ENCODE data around the gene CIART. TPM values are rescaled to one million over a fixed set of nuclear protein-coding genes. Genes with fewer than 3 reads are reported as not detected.

The CIART gene
- total and polyA plus RNA-seq, 2 of the 8 experiments (the other 6 are each of a cell fraction or from before 2014, with no cell fraction given), result 9.6 to 33.3 TPM

DNA sequence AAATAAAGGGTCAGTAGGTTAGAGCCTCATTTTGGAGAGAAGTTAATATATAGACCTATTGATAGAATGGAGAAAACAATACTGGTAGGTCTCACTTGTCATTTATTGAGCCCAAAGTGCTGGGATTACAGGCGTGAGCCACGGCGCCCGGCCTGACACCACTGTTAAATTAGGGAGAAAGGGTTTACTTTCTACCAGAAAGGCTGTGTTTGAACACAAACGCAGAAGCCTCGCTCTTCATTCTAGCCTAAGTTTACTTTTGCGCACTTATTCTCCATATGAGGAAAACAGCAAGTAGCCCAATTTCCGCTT is 38.3 kb downstream of the CIART start:
- H3K23ac ChIP-seq (ENCODE audit: insufficient read length), result no peak overlapping the region
- H3K9ac ChIP-seq (replicated peaks in 1 of 4; ENCODE audit: extremely low read depth in 1 of 4, low read depth in 3 of 4, low read length in 3 of 4), result no peak overlapping the region
- no peak overlapping the region for H3K18ac ChIP-seq (ENCODE audit: extremely low read depth, low read length)
- H3K56ac ChIP-seq (replicated peaks; ENCODE audit: insufficient read length, low read depth, low read length), result no peak overlapping the region
- H3K4me3 ChIP-seq (ENCODE audit: extremely low read depth in 1 of 4, insufficient read depth in 2 of 4, low read depth in 3 of 4, low read length in 4 of 4), result peak overlapping the region in 2 of 4 experiments; percentile 77 to 100; a peak in 3 of 8 replicates
- H4K20me1 ChIP-seq (replicated peaks in 1 of 2; ENCODE audit: control insufficient read depth in 1 of 2, insufficient read depth in 2 of 2, low read length in 2 of 2), result peaks cover 0 to under 1% of the 10 kb centered on the region in 2 experiments
- FAIRE-seq, result no peak
- WGBS, 2 experiments (ENCODE audit: extremely low coverage in 1 of 2, insufficient coverage in 1 of 2, insufficient read length in 1 of 2, insufficient replicate concordance in 2 of 2, low coverage in 1 of 2, low lambda C conversion rate in 2 of 2, missing lambda C conversion rate in 1 of 2), result 97% methylated on average over 8 of the region's 8 CpGs; no CpG with 5 or more reads in 1 of the 2 experiments
- no peak for DNase-seq (ENCODE audit: low read depth in 1 of 2, low spot score in 2 of 2)
- ChIA-PET POLR2A (ENCODE audit: partially characterized antibody) (interaction anchor here (1.0 to 1.9 kb wide), 6 partner anchors 9 to 92 kb away, joined by 4 to 8 read pairs (median 6); partner anchors contain the start of gene RPRD2), CTCF (ENCODE audit: partially characterized antibody) (no interaction called here)
- H3K27ac ChIP-seq (ENCODE audit: low read depth, low read length), result no peak overlapping the region
- no peak overlapping the region for H4K8ac ChIP-seq (ENCODE audit: extremely low read depth, insufficient read depth, low read length)
- no peak overlapping the region for H2AFZ ChIP-seq (ENCODE audit: low read length)
- peaks cover 0 to 6% (median 1%) of the 10 kb centered on the region in 4 experiments; a peak in 3 of 7 replicates for H3K4me1 ChIP-seq (replicated peaks in 1 of 4; ENCODE audit: control insufficient read depth in 3 of 4, insufficient read depth in 4 of 4, low read length in 3 of 4)
- H2BK20ac ChIP-seq (ENCODE audit: low read length), result no peak overlapping the region
- H3K27me3 ChIP-seq (replicated peaks in 1 of 4; ENCODE audit: control insufficient read depth in 3 of 4, extremely low read depth in 1 of 4, insufficient read depth in 3 of 4, low read length in 3 of 4), result no peaks in the 10 kb centered on the region; a peak in 1 of 7 replicates
- TF ChIP-seq TBP (IDR thresholded peaks at IDR 0.05; ENCODE audit: low read depth, low read length) (no peak), NRF1 (IDR thresholded peaks at IDR 0.05; ENCODE audit: low read depth, low read length) (no peak), SIRT6 (IDR thresholded peaks at IDR 0.05; ENCODE audit: low read length) (no peak), ASH2L (IDR thresholded peaks at IDR 0.05; ENCODE audit: low read length) (no peak), TAF7 (optimal IDR thresholded peaks at IDR 0.05; ENCODE audit: borderline replicate concordance, low read depth, low read length) (no peak), JUN (IDR thresholded peaks at IDR 0.05; ENCODE audit: low read depth, low read length) (no peak), SIX5 (IDR thresholded peaks at IDR 0.05; ENCODE audit: low read depth, low read length) (no peak), SP2 (IDR thresholded peaks at IDR 0.05; ENCODE audit: low read length) (no peak), RNF2 (IDR thresholded peaks at IDR 0.05; ENCODE audit: borderline replicate concordance, low read depth, low read length, missing control alignments, poor library complexity, severe bottlenecking) (no peak), POU5F1 (IDR thresholded peaks at IDR 0.05; ENCODE audit: low read depth, low read length) (no peak)
- TF ChIP-seq, protein P1, sequence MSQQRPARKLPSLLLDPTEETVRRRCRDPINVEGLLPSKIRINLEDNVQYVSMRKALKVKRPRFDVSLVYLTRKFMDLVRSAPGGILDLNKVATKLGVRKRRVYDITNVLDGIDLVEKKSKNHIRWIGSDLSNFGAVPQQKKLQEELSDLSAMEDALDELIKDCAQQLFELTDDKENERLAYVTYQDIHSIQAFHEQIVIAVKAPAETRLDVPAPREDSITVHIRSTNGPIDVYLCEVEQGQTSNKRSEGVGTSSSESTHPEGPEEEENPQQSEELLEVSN (IDR thresholded peaks at IDR 0.05), result no peak
- peaks cover 8% of the 10 kb centered on the region; the same call in 1 of the 2 replicates for H3K23me2 ChIP-seq (ENCODE audit: low read depth, low read length)
- H3K14ac ChIP-seq (ENCODE audit: insufficient read length), result no peak overlapping the region
- H2BK5ac ChIP-seq (ENCODE audit: low read depth, low read length), result no peak overlapping the region
- H3K79me1 ChIP-seq (ENCODE audit: low read depth, low read length), result peaks cover 6% of the 10 kb centered on the region; the same call in 1 of the 2 replicates
- no peak overlapping the region for H4K91ac ChIP-seq (replicated peaks; ENCODE audit: insufficient read length, low read length)
- no peak overlapping the region for H2BK12ac ChIP-seq (ENCODE audit: low read depth, low read length)
- no peak overlapping the region for H2BK120ac ChIP-seq (replicated peaks; ENCODE audit: low read depth, low read length)
- H2BK15ac ChIP-seq (ENCODE audit: low read length), result no peak overlapping the region
- peak overlapping the region; percentile 30 to 92; a peak in 2 of 4 replicates for H3K4me2 ChIP-seq (ENCODE audit: insufficient read depth in 1 of 2, low read depth in 2 of 2, low read length in 2 of 2)
- peaks cover 12 to 28% of the 10 kb centered on the region in 2 experiments for H3K79me2 ChIP-seq (ENCODE audit: control insufficient read depth in 1 of 2, insufficient read depth in 2 of 2, low read length in 2 of 2)
- no peaks in the 10 kb centered on the region; a peak in 1 of 4 replicates for H3K9me3 ChIP-seq (ENCODE audit: insufficient read depth in 2 of 2, low read depth in 1 of 2, low read length in 1 of 2)
- peaks cover 9 to 15% (median 9%) of the 10 kb centered on the region in 4 experiments for H3K36me3 ChIP-seq (ENCODE audit: control insufficient read depth in 2 of 4, insufficient read depth in 4 of 4, low read length in 3 of 4)
- H2AK5ac ChIP-seq (ENCODE audit: low read depth, low read length), result no peak overlapping the region
- H4K5ac ChIP-seq (ENCODE audit: insufficient read length, low read depth, low read length), result no peak overlapping the region
- H3K4ac ChIP-seq (replicated peaks; ENCODE audit: insufficient read length, low read depth, low read length), result no peak overlapping the region
